ENCODE results near the gene STX5.

STX5 gene

DNA sequence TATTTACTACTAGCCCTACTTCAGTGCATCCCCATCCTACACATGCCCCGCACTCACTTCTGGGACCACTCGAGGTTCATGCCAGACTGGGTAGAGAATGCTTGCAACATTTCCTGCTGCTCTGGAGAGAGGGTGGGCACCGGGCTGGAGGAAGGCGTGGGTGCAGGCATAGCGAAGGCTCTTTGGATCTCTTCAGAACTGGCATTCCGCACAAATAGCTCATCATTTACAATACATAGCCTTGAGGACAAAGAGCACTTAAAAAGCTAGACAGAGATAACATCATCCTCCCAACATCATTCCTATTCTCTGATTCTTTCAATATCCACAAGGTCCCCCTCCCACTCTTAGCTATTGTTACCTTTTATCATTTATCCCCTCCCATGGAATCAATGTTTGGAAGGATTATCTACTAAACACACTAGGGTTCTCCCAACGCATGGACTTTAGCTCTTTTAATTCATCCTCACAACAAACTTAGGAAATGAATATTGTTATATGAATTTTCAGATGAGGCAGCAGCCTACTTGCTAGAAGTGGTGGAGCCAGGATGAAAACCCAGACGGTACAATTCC is 37.6 kb downstream of the STX5 start:
- Histone ChIP-seq H3K23ac (ENCODE audit: low read depth, low read length, poor library complexity) (no peak overlapping the region), H2BK12ac (ENCODE audit: low read length) (no peak overlapping the region), H3K79me1 (ENCODE audit: low read depth, low read length) (peaks cover 4% of the 10 kb centered on the region), H3K4me3 (ENCODE audit: low read length in 2 of 2) (no peak overlapping the region), H4K91ac (ENCODE audit: low read depth, low read length, poor library complexity) (no peak overlapping the region), H2AK5ac (ENCODE audit: low read depth, low read length) (no peak overlapping the region), H3K4me2 (ENCODE audit: insufficient read depth, low read length, poor library complexity, severe bottlenecking) (no peak overlapping the region), H2BK120ac (ENCODE audit: low read depth, low read length) (no peak overlapping the region), H3K4ac (ENCODE audit: low read length) (no peak overlapping the region), H3K27me3 (ENCODE audit: control insufficient read depth in 3 of 3, insufficient read depth in 3 of 3, low read depth in 1 of 3, low read length in 3 of 3) (no peaks in the 10 kb centered on the region), H3K27ac (replicated peaks; ENCODE audit: low read length) (no peak overlapping the region), H3K36me3 (replicated peaks in 1 of 2; ENCODE audit: control insufficient read depth in 2 of 2, insufficient read depth in 2 of 2, low read length in 2 of 2) (peaks cover 44 to 95% of the 10 kb centered on the region in 2 donors), H2BK15ac (ENCODE audit: low read length) (no peak overlapping the region), H3K14ac (ENCODE audit: low read length) (no peak overlapping the region), H3K18ac (ENCODE audit: low read length) (no peak overlapping the region), H4K8ac (ENCODE audit: low read depth, low read length) (no peak overlapping the region), H2BK5ac (ENCODE audit: low read length) (no peak overlapping the region), H3K4me1 (ENCODE audit: control insufficient read depth in 2 of 2, insufficient read depth in 1 of 2, low read depth in 1 of 2, low read length in 2 of 2) (peaks cover 5 to 7% of the 10 kb centered on the region in 2 donors), H3K9me3 (replicated peaks in 1 of 2; ENCODE audit: control insufficient read depth in 2 of 2, insufficient read depth in 1 of 2, low read depth in 1 of 2, low read length in 2 of 2) (no peaks in the 10 kb centered on the region), H3K9ac (ENCODE audit: low read depth, low read length, poor library complexity) (no peak overlapping the region), H2AFZ (ENCODE audit: low read length) (no peak overlapping the region)
- no CpG with 5 or more reads among the region's 8 CpGs for WGBS, 2 donors (ENCODE audit: extremely low coverage in 2 of 2, insufficient read length in 2 of 2, insufficient replicate concordance in 1 of 2)
- DNase-seq (ENCODE audit: low spot score) = no peak

DNA sequence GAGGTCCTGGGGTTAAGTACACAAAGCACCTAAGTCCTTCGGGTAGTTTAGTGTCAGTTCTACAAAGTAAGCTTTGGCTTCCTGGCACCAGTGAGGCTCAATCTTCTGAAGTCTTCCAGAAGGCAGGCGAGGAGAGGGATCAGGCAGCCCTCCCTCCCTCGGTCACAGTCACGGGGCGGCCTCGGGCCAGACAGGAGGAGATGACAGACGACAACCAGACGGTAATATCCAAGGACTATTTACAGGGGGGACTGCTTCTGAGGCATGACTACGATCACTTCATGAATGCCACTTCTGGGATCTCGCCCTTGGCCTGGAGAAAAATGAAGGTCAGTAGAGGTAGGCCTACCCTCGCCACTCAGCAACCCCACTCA is 39.7 kb downstream of the STX5 start:
- no peaks in the 10 kb centered on the region for H3K9me3 ChIP-seq (replicated peaks in 1 of 2; ENCODE audit: control insufficient read depth in 2 of 2, insufficient read depth in 1 of 2, low read depth in 1 of 2, low read length in 2 of 2)
- no peak overlapping the region for H3K4me2 ChIP-seq (ENCODE audit: insufficient read depth, low read length, poor library complexity, severe bottlenecking)
- peak overlapping the region; percentile 25 for H3K27ac ChIP-seq (replicated peaks; ENCODE audit: low read length)
- peak overlapping the region; percentile 68 for H3K23ac ChIP-seq (ENCODE audit: low read depth, low read length, poor library complexity)
- H3K36me3 ChIP-seq (replicated peaks in 1 of 2; ENCODE audit: control insufficient read depth in 2 of 2, insufficient read depth in 2 of 2, low read length in 2 of 2) = peaks cover 37 to 89% of the 10 kb centered on the region in 2 donors
- H4K8ac ChIP-seq (ENCODE audit: low read depth, low read length) = no peak overlapping the region
- no peak overlapping the region for H2BK15ac ChIP-seq (ENCODE audit: low read length)
- WGBS, 2 donors (ENCODE audit: extremely low coverage in 2 of 2, insufficient read length in 2 of 2, insufficient replicate concordance in 1 of 2) = no CpG with 5 or more reads among the region's 11 CpGs
- H3K4me3 ChIP-seq (ENCODE audit: low read length in 2 of 2) = peak overlapping the region in 1 of 2 donors; percentile 91
- no peak overlapping the region for H2BK5ac ChIP-seq (ENCODE audit: low read length)
- H2BK120ac ChIP-seq (ENCODE audit: low read depth, low read length) = no peak overlapping the region
- no peak overlapping the region for H2BK12ac ChIP-seq (ENCODE audit: low read length)
- peak overlapping the region; percentile 17 for H3K9ac ChIP-seq (ENCODE audit: low read depth, low read length, poor library complexity)
- H3K4me1 ChIP-seq (ENCODE audit: control insufficient read depth in 2 of 2, insufficient read depth in 1 of 2, low read depth in 1 of 2, low read length in 2 of 2) = peaks cover 5 to 10% of the 10 kb centered on the region in 2 donors
- no peak overlapping the region for H3K18ac ChIP-seq (ENCODE audit: low read length)
- no peak overlapping the region for H4K91ac ChIP-seq (ENCODE audit: low read depth, low read length, poor library complexity)
- H3K14ac ChIP-seq (ENCODE audit: low read length) = no peak overlapping the region
- no peak for DNase-seq (ENCODE audit: low spot score)
- H3K79me1 ChIP-seq (ENCODE audit: low read depth, low read length) = peaks cover 4% of the 10 kb centered on the region
- peak overlapping the region; percentile 28 for H2AK5ac ChIP-seq (ENCODE audit: low read depth, low read length)
- H3K27me3 ChIP-seq (ENCODE audit: control insufficient read depth in 3 of 3, insufficient read depth in 3 of 3, low read depth in 1 of 3, low read length in 3 of 3) = no peaks in the 10 kb centered on the region
- H2AFZ ChIP-seq (ENCODE audit: low read length) = peak overlapping the region; percentile 88
- H3K4ac ChIP-seq (ENCODE audit: low read length) = no peak overlapping the region

DNA sequence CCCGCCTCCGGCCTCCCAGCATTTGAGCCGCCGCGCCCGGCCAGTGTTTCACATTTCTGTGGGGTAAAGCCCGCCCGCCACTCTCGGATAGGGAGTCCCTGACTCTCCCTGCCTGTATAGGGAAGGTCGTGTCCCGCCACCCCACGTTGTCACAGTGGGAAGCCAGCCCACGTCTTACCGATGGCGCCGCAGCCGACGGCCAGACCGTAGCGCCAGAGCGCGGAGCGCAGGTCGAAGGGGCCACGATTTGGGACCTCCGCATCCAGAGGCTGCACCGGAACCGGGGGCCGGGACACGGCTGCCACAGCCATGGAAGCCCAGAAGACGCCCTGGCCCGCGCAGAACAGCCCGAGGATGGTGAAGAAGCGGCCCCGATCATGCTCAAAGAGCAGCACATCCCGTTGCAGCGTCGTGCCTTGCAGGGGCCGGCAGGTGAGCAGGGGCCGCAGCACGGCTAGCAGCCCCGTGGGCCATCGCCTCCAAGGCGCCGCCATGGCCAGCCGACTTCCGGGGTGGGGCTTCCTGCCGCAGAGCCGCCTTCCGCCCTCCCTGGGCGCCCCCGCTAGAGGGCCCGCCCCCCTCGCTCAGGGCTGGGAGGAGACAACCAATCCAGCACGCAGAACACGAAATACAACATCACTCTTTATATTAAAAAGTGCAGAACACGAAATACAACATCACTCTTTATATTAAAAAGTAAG is 40.2 kb downstream of the STX5 start, which contains the start of gene TMEM223:
Gene TMEM223 (minus strand): TSS at position 506 of the 701 bp plus-strand sequence. CDS start 12 bp downstream, at position 494.
- Histone ChIP-seq H3K9ac (ENCODE audit: low read depth, low read length, poor library complexity) (peak within 1 kb of the TSS; percentile 97), H4K91ac (ENCODE audit: low read depth, low read length, poor library complexity) (peak within 1 kb of the TSS; percentile 90), H3K36me3 (replicated peaks in 1 of 2; ENCODE audit: control insufficient read depth in 2 of 2, insufficient read depth in 2 of 2, low read length in 2 of 2) (peaks cover 35 to 83% of the 10 kb centered on the region in 2 donors), H4K8ac (ENCODE audit: low read depth, low read length) (no peak within 1 kb of the TSS), H2AK5ac (ENCODE audit: low read depth, low read length) (peak within 1 kb of the TSS; percentile 77), H2BK5ac (ENCODE audit: low read length) (no peak within 1 kb of the TSS), H3K4ac (ENCODE audit: low read length) (no peak within 1 kb of the TSS), H2BK15ac (ENCODE audit: low read length) (no peak within 1 kb of the TSS), H3K18ac (ENCODE audit: low read length) (peak within 1 kb of the TSS; percentile 97), H3K9me3 (replicated peaks in 1 of 2; ENCODE audit: control insufficient read depth in 2 of 2, insufficient read depth in 1 of 2, low read depth in 1 of 2, low read length in 2 of 2) (no peaks in the 10 kb centered on the region), H3K27me3 (ENCODE audit: control insufficient read depth in 3 of 3, insufficient read depth in 3 of 3, low read depth in 1 of 3, low read length in 3 of 3) (no peaks in the 10 kb centered on the region), H2BK12ac (ENCODE audit: low read length) (peak within 1 kb of the TSS; percentile 33), H2BK120ac (ENCODE audit: low read depth, low read length) (no peak within 1 kb of the TSS), H3K4me1 (ENCODE audit: control insufficient read depth in 2 of 2, insufficient read depth in 1 of 2, low read depth in 1 of 2, low read length in 2 of 2) (peaks cover 5 to 12% of the 10 kb centered on the region in 2 donors), H3K23ac (ENCODE audit: low read depth, low read length, poor library complexity) (peak within 1 kb of the TSS; percentile 94), H3K4me2 (ENCODE audit: insufficient read depth, low read length, poor library complexity, severe bottlenecking) (peak within 1 kb of the TSS; percentile 89), H3K14ac (ENCODE audit: low read length) (peak within 1 kb of the TSS; percentile 73), H2AFZ (ENCODE audit: low read length) (peak within 1 kb of the TSS; percentile 88), H3K4me3 (ENCODE audit: low read length in 2 of 2) (peak within 1 kb of the TSS; percentile 88 to 91), H3K27ac (replicated peaks; ENCODE audit: low read length) (peak within 1 kb of the TSS; percentile 55), H3K79me1 (ENCODE audit: low read depth, low read length) (peaks cover 4% of the 10 kb centered on the region)
- WGBS, 2 donors (ENCODE audit: extremely low coverage in 2 of 2, insufficient read length in 2 of 2, insufficient replicate concordance in 1 of 2) = no CpG with 5 or more reads among the region's 58 CpGs
- DNase-seq (ENCODE audit: low spot score) = peak; percentile 66

DNA sequence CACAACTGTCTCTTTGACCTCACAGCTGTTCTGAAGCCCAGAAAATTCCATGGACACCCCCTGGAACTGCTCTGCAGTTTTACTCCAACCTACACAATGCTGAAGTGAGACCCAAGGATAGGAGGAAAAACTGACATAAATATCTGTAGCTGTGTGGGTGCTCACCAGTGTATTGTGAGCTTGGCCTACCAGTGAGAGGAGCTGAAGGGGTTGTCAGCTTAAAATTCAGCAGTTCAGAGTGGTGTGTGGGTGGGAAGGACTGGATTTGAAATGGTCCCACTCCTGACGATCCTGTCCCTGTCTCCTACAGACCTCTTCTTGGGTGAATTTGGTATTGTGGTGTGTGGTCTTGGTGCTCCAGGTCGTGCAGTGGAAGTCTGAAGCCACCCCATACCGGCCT is 42.3 kb downstream of the STX5 start:
- Histone ChIP-seq H3K79me1 (ENCODE audit: low read depth, low read length) (peaks cover 4% of the 10 kb centered on the region), H4K8ac (ENCODE audit: low read depth, low read length) (no peak overlapping the region), H3K27me3 (ENCODE audit: control insufficient read depth in 3 of 3, insufficient read depth in 3 of 3, low read depth in 1 of 3, low read length in 3 of 3) (no peaks in the 10 kb centered on the region), H3K4ac (ENCODE audit: low read length) (no peak overlapping the region), H2BK12ac (ENCODE audit: low read length) (no peak overlapping the region), H3K14ac (ENCODE audit: low read length) (no peak overlapping the region), H2BK120ac (ENCODE audit: low read depth, low read length) (no peak overlapping the region), H3K18ac (ENCODE audit: low read length) (no peak overlapping the region), H3K23ac (ENCODE audit: low read depth, low read length, poor library complexity) (no peak overlapping the region), H3K4me3 (ENCODE audit: low read length in 2 of 2) (peak overlapping the region in 1 of 2 donors; percentile 4), H3K4me2 (ENCODE audit: insufficient read depth, low read length, poor library complexity, severe bottlenecking) (no peak overlapping the region), H2AK5ac (ENCODE audit: low read depth, low read length) (no peak overlapping the region), H3K9ac (ENCODE audit: low read depth, low read length, poor library complexity) (no peak overlapping the region), H2AFZ (ENCODE audit: low read length) (no peak overlapping the region), H3K9me3 (replicated peaks in 1 of 2; ENCODE audit: control insufficient read depth in 2 of 2, insufficient read depth in 1 of 2, low read depth in 1 of 2, low read length in 2 of 2) (no peaks in the 10 kb centered on the region), H2BK15ac (ENCODE audit: low read length) (no peak overlapping the region), H2BK5ac (ENCODE audit: low read length) (no peak overlapping the region), H3K27ac (replicated peaks; ENCODE audit: low read length) (no peak overlapping the region), H4K91ac (ENCODE audit: low read depth, low read length, poor library complexity) (no peak overlapping the region), H3K4me1 (ENCODE audit: control insufficient read depth in 2 of 2, insufficient read depth in 1 of 2, low read depth in 1 of 2, low read length in 2 of 2) (peaks cover 8 to 12% of the 10 kb centered on the region in 2 donors), H3K36me3 (replicated peaks in 1 of 2; ENCODE audit: control insufficient read depth in 2 of 2, insufficient read depth in 2 of 2, low read length in 2 of 2) (peaks cover 22 to 80% of the 10 kb centered on the region in 2 donors)
- DNase-seq (ENCODE audit: low spot score) = no peak
- WGBS, 2 donors (ENCODE audit: extremely low coverage in 2 of 2, insufficient read length in 2 of 2, insufficient replicate concordance in 1 of 2) = no CpG with 5 or more reads among the region's 3 CpGs
